Stimulated activated CD4-positive, alpha-beta T cell treated with anti-CD3 and anti-CD28 coated beads, Interleukin-2, amount 100 ng/mL, for 48 hours (primary cell): ENCODE data around the gene KCNK18.
"Not testable (repeated sequence)": the region's sequence is repeated elsewhere in the genome, so short reads cannot be mapped to it uniquely, and the experiment has no call there.

Experiments used
- DNase-seq, 2 donors: peaks; one replicate each; pipeline ENCODE4 v3.0.0-alpha.2; 2020

The KCNK18 gene

DNA sequence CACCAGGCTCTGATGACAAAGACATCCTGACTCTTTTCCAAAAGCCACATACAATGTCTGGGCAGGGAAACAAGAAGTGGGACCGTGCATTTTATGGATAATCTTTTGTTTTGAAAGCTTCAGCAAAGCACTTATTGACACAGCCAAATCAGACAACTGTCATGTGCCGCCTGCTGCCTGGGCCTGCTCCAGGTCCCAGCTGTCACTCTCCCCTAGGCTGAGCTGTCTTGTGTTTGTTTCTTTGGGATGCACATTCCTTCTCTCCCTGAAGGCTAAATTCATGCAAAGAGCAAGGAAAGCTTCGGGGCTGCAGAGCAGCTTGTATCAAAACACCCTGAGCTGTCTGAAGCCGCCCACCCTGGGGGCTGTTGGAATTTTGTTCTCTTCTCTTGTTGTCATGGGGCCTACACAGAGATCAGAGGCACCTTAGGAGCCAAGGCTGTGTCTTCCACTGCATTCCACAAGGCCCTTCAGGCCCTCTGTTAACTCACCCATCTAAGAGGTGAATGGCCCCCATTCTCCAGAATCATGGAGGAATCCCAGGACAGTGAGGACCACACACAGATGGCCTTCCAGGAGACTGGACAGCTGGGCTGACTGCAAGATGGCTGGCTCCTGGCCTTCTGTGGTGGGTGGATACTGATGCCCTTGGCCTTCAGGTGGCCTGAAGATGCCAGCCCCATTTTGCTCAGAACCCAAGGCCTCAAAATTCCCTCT lies 25.8 kb downstream of the KCNK18 start:
- no peak for DNase-seq

DNA sequence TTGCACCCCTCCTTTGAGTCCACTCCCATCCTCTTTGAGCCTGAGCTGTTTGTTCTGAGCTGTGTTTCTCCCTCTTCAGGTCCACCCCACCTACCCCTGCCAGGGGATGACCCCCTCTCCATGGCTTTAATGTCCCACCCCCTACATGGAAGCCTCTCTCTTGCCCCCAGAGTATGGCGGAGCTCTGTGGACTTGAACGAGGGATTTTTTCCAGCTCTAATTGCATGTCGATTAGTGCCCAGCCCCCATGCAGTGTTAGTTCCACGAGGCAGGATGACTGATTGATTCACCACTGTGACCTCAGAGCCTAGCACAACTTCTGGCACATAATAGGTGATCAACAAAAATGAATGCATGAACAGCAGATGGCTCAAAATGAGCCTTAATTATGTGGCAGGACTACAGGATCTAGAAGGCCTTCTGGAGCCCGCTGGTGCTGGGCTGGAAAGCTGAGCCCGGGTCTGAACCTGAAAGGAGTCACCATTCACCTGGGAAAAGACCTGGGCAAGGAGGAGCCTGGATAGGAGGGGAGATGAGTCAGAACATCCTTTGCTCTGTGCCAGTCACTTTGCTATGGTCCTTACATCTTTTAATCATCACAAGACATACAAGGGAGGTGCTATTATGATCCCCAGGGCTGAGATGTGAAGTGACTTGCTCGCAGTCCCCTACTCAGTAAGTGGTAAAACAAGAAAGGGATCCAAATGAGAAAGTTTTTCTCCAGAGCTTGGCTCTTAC lies 26.6 kb downstream of the KCNK18 start:
- no peak for DNase-seq

DNA sequence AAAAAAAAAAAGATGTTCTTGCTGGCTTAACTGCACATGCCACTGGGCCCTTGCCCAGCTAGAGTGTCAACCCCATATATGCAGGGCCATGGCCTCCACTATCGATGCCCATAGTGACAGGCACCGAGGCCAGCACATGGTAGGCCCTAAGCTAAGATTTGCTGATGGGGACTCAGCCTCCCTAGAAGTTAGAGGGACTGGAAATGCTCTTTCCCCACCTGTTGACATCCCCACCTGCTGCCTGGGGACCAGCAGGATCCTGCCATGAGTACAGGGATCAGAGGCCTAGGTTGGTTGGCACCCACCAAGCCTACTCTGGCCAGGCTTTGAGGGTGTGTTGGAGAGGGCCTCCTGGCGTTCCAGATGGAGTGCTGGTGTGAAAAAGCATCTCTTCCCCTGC lies 27.6 kb downstream of the KCNK18 start:
- DNase-seq, result no peak

DNA sequence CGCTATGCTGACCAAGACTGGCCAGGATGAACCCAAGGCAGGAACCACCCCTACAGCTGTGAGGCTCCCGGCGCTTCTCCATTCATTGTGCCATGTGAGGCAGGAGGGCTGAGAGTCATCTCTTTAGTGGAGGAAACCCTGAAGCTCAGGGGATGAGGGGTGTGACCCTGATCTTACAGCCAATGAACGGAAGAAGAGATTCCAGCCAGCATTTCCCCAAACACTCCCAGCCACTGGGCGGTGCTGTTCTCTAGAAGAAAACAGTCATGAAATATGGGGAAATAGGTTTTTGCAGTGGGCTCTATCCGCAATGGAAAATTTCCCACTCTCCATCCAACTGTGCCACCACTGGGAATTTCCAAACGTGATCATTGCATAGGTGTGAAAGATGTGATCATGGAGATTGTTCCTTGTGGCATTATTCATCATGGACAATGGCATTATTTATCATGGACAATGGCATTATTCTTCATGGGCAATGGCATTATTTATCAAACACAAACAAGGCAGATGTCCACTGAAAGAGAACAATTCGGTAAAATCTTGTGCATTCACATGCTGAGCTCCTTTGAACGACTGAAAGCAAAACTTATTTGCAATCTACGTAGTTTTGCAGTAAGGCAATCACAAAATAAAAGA lies 29.6 kb downstream of the KCNK18 start:
- no peak for DNase-seq

DNA sequence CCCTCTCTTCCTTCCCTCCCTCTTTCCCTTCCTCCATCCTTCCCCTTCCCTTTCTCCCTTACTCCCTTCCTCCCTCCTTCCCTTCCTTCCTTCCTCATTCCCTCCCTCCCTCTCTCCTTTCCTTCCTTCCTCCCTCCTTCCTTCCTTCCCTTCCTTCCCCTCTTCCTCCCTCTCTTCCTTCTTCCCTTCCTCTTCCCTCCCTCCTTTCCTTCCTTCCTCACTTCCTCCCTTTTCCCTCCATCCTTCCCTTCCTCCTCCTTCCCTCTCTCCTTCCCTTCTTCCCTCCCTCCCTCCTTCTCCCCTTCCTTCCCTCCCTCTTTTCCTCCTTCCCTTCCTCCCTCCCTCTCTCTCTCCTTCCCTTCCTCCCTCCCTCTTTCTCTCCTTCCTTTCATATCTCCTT lies 30.9 kb downstream of the KCNK18 start:
- DNase-seq, result no peak

DNA sequence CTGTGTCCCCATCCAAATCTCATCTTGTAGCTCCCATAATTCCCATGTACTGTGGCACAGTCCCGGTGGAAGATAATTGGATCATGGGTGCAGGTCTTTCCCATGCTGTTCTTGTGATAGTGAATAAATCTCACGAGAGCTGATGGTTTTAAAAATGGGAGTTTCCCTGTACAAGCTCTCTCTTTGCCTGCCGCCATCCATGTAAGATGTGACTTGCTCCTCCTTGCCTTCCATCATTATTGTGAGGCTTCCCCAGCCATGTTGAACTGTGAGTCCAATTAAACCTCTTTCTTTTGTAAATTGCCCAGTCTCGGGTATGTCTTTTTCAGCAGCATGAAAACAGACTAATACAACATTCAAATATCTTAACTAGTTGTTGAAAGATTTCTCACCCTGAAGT lies 32.8 kb downstream of the KCNK18 start:
- DNase-seq, result not testable (repeated sequence)

DNA sequence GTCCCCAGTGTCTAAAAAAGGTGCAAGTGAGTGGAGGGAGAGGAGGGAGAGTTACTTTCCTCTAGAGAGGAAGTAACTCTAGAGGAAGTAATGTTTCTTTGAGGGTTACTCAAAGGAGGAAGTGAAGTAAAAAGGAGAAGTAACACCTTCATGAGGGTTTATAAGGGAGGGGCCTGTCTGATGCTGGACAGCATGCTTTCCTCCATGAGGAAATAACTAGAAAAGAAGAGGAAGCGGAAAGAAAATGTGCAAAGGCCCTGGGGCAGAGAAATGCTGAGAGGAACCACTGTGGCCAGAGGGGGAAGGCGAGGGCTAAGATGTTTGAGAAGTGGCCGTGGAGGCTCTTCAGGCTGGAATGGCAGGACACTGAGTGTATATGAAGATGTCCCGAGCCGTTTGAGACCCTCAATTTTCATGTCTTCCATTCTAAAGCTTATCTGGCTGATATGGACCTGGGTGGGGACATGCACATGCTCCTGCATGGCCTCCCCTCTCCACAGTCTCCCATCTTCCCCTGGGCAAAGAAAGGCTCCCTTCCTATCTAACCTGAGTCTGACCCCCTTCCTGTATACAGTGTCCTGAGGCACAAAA lies 40.2 kb downstream of the KCNK18 start:
- DNase-seq, result no peak

DNA sequence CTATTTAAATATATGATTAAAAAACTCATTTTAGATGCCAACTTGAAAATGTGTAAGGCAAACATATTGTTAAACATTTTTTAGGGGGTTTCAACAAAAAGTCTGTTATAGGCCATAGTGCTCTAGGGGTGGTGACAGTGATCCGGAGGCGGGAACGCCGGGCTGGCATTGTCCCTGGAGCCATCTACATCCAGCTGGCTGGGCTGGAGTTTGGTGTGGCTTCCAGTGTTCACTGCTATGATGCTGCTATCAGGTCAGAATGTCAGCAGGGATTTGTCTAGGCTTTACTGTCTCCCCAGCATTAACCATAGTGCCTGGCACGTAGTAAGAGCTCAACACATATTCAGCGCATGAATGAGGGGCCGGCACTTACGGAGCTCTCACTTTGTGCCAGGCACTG lies 41.8 kb downstream of the KCNK18 start:
- DNase-seq, result no peak

DNA sequence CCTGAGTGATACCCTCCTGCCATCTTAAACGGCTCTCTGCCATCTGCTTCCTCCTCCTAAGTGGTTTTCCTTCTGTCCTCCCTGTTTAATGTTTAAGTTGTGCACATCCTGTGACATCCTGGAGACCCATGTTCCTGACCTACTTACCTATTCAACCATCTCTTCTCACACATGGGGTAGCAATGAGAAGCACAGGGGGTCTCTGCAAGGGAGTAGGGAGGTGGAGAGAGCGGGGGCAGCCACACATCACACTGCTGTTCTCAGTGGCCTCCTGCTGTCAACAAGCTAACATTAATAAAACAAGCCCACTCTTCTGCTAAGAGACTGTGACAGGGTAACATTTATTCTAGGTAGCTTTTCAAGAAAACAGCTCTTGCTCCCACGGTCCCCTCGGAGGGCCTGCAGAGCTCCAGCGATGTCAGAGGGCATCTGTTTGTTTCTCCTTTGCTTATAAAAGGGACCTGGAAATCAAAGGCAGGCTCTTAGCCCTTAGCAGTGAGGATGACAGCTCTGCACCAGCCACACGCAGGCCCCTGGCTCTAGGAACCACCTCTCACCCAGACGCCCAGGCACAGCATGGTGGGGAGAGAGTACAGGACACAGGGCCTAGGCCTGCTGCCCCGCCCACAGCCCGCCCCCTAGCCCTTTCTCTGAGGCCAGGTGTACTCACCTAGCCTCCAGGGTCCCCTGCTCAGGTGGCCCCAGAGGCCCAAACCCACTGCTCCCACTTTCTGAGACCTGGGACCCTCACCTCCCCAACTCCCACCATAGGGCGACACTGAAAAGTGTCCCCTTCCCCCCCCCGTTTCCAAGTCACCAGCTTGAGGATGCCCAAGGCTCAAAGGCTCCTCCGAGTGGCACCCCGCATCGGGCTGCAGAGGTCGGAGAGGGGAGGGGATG lies 42.7 kb downstream of the KCNK18 start:
- DNase-seq, result no peak

DNA sequence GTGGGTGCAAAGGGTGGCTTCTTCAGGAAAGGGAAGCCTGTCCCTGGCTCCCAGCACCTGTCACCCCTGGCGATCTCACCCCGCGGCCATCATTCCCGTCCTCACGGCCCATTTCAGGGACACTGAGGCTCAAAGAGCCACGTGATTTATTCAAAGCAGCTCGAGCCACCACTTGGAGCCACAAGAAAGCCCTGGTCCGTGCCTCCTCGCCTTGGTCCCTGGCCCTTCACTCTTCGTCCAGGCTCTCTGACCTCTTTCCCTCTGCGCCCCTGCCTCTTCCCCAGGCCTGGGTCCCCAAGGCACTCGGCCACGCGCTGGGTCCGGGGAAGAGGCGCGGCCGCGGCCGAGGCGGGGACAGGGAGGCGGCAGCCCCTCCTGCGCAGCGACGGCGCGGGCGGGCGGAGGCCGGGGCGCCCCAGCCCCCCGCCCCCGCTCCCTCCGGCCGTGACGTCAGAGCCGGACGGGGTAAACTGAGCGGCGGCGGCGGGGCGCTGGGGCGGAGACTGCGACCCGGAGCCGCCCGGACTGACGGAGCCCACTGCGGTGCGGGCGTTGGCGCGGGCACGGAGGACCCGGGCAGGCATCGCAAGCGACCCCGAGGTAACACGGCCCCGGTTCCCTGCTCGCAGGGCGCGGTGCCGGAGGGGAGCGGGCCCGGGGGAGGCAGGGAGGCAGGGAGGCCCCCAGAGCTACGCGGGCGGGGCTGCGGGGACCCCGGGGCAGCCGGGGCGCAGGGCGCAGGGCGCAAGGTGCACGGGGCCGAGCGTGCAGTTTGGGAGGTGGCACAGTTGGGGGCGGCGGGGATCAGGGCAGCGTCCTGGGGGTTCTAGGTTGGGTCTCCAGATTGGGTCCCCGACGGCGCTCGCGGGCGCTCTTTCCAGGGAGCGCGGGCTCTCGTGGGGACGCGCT lies 43.6 kb downstream of the KCNK18 start, which contains the start of gene SLC18A2:
TSS of gene SLC18A2 (plus strand) at position 494 of the 909 bp plus-strand sequence. CDS start 580 bp downstream, outside the sequence.
- no peak for DNase-seq

DNA sequence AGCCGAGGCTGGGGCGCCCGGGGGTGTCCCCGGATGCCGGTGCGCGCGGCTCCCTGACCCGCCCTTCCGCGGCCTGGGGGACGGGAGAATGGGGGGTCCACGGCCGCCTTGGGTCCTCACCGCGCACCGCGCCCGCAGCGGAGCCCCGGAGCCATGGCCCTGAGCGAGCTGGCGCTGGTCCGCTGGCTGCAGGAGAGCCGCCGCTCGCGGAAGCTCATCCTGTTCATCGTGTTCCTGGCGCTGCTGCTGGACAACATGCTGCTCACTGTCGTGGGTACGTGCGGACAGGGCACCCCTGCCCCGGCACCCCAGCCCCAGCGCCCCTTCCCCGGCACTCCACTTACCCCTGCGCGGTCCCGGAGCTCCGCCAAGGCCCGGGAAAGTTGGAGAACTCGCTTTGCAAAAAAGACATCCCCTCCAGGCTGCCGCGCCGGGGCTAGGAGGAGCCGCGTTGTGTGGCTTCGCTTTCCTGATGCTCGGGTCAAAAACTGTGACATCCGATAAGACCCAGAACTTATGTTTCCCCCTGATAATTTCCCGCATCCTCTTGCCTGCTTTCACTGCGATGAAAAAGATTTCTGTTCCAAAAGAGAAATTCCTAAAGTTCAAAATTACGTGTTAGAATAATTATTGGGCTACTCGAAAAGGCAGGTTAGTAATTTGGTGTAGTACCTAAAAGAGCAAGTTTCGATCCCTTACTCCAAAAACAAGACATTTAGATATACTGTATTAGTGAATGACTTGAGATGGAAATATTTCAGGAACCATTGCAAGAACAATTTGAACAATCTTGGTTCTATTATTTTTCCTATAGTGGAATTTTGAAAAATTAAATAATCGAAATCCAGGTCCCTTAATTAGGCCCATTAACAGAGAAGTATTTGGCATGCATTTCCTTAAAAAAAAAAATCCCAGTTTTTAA lies 44.5 kb downstream of the KCNK18 start:
- DNase-seq, result no peak

DNA sequence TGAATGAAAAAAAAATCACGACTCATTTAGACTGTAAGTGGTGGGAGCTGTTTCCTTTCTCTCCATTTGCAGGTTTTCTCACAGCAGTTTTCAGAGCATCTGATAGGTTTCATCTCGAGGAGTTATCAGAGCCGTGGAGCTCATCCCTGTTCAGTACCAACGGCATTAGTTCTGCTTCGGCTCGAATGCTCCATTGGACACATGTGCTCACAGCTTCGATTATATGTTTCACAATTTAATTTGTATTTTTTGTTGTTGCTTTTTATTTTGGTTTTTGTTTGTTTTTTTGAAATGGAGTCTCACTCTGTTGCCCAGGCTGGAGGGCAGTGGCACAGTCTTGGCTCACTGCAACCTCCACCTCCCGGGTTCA lies 45.2 kb downstream of the KCNK18 start:
- DNase-seq, result no peak

DNA sequence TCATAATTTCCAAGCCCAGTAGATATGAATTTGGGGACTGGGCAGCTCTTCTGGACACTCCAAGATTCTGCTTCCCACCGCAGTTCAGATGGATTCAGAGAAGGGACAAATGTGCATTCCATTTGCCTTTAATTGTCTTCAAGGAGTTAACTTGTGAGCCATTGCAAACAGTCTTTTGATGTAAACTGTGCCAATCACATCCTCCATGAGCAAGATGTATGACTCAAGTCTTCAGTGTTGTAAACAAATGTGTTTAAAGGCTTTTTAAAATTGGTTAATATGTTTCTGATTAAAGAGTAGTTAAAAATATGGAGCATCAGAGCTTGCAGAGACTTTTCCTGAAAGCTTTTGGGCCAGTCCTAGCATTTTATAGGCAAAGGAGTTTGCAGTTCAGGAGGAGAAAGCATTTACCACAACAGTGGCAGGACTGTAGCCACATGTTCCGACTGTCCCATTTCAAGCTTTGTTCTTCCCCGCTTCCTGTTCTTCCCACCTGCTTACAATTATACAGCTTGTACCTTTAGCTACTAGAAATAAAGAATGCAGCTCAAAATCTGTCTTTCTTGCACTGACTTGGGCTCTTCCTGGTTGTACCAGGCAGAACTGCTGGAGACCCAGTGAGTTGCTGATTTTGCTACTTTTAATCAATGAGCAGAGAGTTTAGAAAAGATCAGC lies 49.8 kb downstream of the KCNK18 start:
- DNase-seq, result no peak

DNA sequence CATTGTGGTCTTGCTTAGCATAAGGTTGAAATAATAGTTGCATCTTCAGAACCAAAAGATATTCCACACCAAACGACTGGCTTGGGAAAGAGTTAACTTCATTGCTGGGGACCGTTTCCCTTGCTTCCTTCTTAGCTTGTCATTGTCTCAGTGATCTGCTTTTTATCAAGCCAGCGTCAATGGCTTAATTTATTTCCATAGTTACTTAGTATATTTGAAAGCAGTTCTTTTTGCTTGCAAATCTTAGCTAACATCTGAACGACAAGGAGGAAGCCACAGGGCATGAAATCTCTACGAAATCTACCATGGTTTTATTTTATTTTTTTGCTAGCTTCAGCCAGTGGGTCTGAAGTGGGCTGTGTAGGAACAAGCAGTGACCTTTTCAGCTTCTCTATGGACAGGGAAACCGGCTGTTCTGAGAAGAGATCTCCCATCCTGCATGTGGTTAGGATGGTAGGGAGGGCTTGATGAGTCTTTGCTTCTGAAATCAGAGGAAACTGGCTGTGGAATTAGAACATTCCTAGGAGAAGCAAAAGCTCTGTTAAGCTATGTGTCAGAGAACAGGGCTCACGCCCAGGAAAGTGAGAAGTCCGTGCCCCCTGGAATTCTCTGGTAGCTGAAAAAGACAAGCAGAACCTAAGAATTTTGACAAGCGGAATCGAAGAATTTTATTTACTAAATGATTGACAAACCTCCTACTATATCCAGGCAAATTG lies 51.6 kb downstream of the KCNK18 start:
- DNase-seq, result no peak

DNA sequence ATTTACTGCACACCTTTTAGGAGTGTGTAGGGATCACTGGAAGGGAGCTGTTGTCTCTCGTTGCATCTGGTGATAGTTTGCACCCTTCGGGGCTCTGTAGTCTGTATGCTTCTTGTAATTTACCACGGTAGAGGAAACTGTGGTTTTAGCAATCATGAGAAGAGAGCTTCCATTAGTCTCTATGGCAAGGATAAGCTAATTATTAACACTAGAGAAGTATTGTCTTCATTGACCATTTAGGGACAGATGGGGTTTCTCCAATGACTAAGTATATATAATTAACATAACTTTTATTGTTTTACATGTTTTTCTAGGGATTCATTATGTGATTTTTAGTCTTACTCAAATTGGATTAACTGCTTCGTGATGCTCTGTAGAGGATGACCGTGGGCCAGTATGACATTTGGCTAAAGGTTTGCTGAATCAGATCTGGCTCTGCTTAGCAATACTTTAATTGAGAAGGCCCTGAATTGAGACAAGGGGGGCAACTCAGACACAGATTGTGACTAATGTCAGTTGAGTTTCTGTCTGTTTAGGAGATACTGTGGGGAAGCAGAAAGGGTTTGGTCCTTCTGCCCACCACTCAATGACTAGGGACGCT lies 52.3 kb downstream of the KCNK18 start:
- DNase-seq, result no peak

DNA sequence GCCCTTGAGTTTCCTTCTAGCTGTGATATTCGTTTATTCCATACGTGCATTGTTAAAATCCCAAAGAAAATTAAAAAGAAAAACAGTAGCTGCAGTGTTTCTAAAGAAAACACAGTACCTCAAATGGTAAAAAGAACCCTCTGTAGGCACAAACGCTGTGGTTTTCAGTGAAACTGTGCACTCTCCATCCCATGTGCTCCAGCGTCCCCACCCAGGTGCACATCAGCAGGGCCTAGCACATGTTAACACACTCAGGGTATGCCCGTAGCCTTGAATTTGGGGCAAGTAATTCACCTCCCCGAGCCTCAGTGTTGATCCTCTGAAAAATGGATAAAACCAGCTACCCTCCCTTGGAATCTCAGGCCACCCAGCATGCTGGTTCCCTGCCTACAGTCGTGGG lies 53.1 kb downstream of the KCNK18 start:
- no peak for DNase-seq

DNA sequence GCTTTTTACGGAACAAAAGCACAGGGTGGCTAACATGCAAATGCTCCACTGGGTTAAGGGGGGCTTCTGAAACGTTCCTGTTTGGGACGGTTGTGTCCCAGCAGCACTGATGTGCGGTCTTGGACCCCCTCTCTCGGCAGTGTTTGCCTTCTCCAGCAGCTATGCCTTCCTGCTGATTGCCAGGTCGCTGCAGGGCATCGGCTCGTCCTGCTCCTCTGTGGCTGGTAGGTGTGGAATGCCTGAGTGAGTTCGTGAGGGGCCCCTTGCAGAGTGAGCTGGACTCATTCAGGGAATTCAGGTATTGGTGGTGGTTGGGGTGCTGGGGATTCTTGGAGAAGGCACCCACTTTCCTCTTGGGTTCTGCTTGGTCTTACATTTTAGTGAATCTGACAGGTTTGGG lies 56.6 kb downstream of the KCNK18 start:
- DNase-seq, result no peak

DNA sequence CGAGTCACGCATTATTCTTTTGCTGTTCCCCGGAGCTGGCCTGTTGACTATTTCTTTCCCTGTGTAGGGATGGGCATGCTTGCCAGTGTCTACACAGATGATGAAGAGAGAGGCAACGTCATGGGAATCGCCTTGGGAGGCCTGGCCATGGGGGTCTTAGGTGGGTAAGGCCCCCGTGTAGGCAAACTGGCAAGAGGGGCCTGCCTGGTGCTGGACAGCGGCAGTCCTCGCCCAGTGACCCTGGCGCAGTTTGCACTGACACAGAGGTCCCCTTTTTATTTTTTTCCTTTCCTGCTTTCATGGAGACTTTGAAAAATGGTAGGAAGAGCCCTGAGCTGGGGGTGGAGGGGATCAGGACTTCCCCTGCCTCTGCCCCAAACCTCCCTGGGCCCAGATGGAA lies 57.0 kb downstream of the KCNK18 start:
- DNase-seq, result no peak
